Ishikawa (cell line): ENCODE data around the gene HLCS.

Experiments used
- CEBPB ChIP-seq: IDR thresholded peaks from 2 replicates; pipeline ENCODE4 v1.6.1; 2012
- REST ChIP-seq: IDR thresholded peaks from 2 replicates; pipeline ENCODE4 v1.6.1; 2012; ENCODE audit warnings: low read depth, mild to moderate bottlenecking
- TCF12 ChIP-seq: IDR thresholded peaks from 2 replicates; pipeline ENCODE4 v1.6.1; 2012; ENCODE audit warnings: low read depth

- TF ChIP-seq TCF12 (no peak), REST (no peak), CEBPB (no peak)
Observed at GRCh38 chr21:36999131-36999898, 32.8 kb upstream of the HLCS start.
